Measurements from ENCODE around the gene SNX12.

GRCh38 chrX:71053217-71053621 is 14.9 kb downstream of the SNX12 start:
- TF ChIP-seq CTCF (IDR thresholded peaks at IDR 0.05; ENCODE audit: low read depth, low read length) (no peak), MAX (IDR thresholded peaks at IDR 0.05; ENCODE audit: low read depth, low read length) (no peak), POLR2A (IDR thresholded peaks at IDR 0.05; ENCODE audit: extremely low read depth, insufficient read length) (no peak)

Data from NB4 (cell line).